GM19238 (cell line): ENCODE data around the gene IDS.

ENCODE experiments used
- DNase-seq: peaks from one replicate; pipeline ENCODE4 v3.0.0; 2011; ENCODE audit warnings: low spot score; ENCODE audit not compliant: insufficient read length

The IDS gene

GRCh38 chrX:149461746-149462145 lies 43.4 kb downstream of the IDS start:
- no peak for DNase-seq

GRCh38 chrX:149458586-149458985 lies 46.5 kb downstream of the IDS start:
- DNase-seq, result no peak

GRCh38 chrX:149456476-149457245 lies 48.4 kb downstream of the IDS start:
- DNase-seq, result no peak

GRCh38 chrX:149455934-149456333 lies 49.2 kb downstream of the IDS start:
- DNase-seq, result no peak

- DNase-seq, result no peak
These were observed 50.9 kb downstream of the IDS start for GRCh38 chrX:149453906-149454822.

- no peak for DNase-seq
These were observed 52.1 kb downstream of the IDS start for GRCh38 chrX:149453030-149453429.

GRCh38 chrX:149433451-149433850 lies 71.7 kb downstream of the IDS start:
- DNase-seq, result no peak

GRCh38 chrX:149433051-149433450 lies 72.1 kb downstream of the IDS start:
- no peak for DNase-seq
